Hindlimb muscle (tissue), 1 donor: ENCODE results near the gene APOD. TPM values are rescaled to one million over a fixed set of nuclear protein-coding genes. Genes with fewer than 3 reads are reported as not detected.
"Not testable (repeated sequence)": the region's sequence is repeated elsewhere in the genome, so short reads cannot be mapped to it uniquely, and the experiment has no call there.

ENCODE experiments used
- DNase-seq: peaks from one replicate; pipeline ENCODE4 v3.0.0-alpha.2; 2013
- polyA plus RNA-seq: library from polyadenylated mRNA; unstranded; fragments of 120-200 nt; gene quantifications from one replicate; pipeline ENCODE4 v1.2.1, GENCODE V29; 2013; ENCODE audit not compliant: insufficient read length

The APOD gene
- polyA plus RNA-seq, result 36.5 TPM

DNA sequence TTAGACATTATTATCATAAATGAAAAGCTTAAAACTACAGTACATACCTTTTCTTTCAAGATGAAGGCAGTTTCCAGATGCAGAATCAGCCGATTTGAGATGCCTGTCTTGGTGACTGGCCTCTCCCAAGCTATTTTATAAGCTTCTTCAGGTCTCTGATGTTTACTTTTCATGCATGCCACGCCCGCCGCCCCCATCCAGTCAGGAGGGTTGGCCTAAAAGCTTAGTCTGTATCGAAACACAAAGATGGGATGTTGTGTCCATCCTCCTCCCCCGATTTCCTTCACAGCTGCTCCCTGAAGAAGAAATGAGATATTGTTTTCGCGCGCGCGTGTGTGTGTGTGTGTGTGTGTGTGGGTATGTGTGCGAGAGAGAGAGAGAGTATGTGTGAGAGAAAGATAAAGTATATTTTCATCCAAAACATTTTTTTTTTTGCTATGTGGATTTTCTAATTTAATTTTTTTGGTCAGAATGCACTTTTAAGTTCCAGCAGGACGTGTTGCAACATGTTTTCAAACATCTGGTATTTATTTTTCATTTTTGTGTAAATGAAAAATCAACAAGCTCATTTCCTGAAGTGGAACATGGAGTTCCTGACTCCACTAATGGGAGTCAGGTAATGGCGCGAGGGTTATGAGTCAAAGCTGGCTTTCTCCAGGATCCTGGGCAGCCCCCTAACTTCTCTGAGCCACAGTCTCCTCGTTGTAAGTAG is at the start of gene APOD:
APOD (minus strand) TSS at position 110 of the 712 bp plus-strand sequence. CDS start 4,479 bp downstream, outside the sequence.
- DNase-seq, result peak; percentile 69

DNA sequence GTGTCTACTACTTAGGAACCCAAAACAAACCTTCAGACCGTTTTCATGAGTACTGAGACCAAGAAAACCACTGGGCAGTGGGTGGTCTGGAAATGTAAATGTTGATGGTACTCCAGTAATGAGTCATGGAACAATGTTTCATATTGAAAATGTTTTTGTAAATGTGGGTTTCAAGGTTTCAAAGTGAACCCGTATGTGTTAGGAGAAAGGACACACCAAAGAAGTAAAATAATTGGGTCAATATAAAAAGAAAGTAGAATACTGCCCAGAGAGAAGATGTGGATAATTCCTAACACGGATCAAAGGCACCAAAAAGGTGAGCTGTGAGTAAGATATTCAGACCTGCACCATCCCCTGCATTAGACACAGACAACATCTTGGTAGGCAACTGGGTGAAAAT is 49.6 kb upstream of the APOD start:
- not testable (repeated sequence) for DNase-seq

DNA sequence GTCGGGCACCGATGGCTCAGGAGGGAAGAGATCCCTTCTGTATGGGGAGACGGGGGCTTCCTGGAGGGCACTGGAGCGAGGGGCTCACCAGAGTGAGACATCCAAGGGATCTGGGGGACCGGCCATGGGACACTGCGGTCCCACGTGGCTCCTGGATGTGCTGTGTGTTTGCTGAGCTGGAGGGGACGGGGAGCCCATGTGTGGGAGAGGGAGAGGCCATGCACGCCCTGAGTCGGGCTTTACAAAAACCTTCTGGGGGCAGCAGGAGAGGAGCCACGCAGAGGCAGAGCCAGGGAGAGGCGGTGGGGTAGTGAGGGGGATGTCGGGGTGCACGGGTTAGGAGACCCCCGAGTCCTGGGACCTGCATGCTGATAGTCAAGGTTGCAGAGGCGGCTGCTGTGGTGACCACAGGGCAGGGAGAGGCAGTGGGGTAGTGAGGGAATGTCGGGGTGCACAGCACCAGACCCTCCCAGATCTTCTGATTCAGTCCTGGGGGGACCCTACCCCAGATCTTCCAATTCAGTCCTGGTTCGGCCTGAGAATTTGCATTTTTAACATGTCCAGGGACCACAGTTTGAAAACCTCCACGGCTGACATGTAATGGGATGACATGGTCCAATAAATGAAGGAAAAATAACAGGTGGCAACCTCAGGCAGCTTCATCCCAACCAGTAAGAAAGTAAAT is 48.9 kb upstream of the APOD start:
- not testable (repeated sequence) for DNase-seq

DNA sequence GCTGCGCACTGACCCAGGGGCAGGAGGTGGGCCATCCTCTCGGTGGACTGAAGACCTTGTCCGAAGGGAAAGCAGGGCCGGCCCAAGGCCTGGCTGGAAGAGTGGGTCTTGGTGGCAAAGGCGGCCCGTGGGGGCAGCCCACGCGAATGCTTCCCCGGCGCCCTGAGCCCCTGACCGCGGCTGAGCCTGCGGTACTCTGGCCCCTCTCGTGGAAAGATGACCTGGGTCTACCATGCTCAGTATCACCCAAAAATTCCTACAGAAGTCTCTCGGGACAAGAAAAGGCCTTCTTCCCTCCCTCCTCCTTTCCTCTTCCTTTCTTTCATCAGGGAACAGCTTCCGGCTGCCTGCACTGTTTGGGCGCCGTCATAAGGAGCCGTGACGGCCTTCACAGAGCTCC is 48.3 kb upstream of the APOD start:
- DNase-seq, result not testable (repeated sequence)

- not testable (repeated sequence) for DNase-seq
These were observed 47.3 kb upstream of the APOD start for GRCh38 chr3:195630938-195631495.

DNA sequence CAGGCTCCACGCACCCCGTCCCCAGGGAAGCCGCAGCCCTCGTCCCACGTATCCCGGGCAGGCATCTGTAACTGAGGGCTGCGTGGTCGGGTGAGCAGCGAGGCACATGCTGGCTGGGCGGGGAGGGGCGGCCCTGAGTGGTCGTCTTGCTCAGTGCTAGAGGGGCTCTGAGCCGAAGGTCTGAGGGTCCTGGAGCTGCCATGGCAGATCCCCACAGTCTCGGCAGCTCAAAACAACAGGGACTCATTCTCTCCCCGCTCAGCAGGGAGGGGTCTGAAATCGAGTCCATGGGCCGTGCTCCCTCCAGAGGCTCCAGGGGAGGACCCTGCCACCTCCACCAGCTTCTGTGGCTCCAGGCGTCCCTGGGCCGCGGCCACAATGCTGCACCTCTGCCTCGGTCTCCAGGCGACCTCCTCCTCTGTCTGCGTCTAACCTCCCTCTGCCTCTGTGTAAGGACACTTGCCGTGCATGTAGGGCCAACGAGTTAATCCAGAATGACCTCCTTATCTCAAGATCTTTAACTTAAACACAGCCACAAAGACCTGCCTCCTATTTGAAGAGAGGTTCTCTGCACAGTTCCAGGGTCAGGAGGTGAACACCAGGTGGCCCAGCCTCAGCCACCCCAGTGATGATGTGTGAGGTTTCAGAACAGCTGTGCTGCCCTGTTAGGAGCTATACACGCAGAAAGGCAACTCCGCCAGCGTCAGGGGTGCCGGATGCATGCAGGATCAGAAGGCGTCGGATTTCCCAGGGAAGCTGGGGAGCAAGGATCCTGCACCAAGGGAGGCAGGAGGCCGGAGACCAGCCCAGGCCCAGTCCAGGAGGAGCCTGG is 46.6 kb upstream of the APOD start:
- not testable (repeated sequence) for DNase-seq

DNA sequence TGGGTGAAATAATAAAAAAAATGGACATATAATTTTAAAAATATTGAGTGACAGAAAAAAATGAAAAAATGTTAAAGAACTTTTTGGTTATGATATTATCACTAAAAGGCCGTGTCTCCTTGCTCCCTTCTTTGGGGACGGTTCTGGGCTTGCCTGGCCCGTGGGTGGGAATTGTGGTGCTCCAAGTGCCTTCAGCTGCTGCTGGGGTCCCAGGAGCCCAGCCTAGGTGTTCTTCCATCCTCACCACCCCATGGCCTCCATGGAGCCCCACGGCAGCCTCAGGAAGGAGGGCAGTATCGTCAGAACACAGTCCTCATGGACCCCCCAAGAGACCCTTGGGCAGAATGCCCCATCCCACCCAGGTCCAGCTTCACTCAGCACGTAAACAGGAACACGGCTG is 45.9 kb upstream of the APOD start:
- not testable (repeated sequence) for DNase-seq

DNA sequence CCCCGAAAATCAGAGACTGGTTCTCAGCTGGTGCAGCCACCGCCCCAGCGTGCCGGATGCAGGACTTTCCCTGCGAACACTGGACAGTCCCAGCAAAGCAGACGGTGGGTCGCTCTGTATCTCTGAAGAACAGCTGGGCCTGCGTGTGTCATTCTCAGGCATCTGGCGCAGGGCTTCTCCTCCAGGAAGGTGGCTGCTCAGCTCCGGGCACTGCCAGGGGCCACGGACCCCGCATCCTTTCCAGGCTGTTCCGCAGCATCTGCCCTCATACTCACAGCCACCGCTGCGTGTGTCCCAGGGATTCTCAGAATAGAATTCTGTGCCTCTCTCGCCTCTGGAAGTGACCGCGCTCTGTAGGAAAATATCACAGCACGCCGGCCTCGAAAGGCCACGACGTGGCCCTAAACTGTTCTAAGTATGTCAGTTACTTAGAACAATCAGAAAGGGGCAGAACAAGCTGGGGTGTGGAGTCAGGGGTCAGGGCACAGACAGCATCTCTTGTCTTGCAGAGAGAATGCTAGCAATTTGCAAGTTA is 44.7 kb upstream of the APOD start:
- DNase-seq, result not testable (repeated sequence)

DNA sequence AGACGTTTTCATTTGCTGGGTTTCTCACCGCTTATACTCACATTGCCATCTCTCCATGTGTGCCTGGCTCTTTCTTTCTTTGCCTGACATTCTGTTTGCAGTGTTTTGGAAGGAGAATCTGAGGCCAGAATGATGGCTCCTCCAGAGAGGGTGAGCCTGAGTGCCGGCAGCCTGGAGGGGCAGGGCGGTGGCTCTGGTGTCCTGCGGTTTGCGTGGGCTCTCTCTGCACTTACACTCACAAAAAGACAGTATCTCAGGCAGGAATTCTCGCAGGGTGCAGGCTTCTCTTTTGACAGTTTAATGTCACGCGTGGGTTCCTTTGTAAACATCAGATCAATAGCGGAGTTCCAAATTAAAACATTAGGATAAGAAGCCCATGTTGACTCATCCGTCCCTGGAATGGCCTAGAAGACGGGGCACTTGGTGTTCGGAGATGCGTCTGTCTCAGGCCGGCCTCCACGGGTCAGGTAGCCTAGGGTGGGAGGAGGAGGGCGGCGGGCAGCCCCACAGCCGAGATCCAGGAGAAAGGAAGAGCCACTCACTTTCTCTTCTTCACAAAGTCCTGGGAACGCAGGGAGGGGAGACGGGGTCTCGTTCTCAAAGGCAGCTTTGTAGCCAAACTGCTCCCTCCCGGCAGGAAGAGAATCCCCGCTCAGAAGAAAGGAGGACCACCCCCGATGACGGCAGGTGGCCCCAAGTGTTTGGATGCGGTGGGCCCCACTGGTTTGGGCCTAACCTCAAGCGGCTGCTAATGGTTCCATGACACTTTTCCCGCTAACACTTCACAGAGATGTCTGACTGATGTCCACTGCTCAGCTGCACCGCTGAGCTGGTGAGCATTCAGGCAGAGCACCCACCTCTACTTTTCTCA is 44.0 kb upstream of the APOD start:
- not testable (repeated sequence) for DNase-seq

GRCh38 chr3:195624603-195625560 is 41.1 kb upstream of the APOD start:
- not testable (repeated sequence) for DNase-seq

GRCh38 chr3:195624171-195624570 is 40.4 kb upstream of the APOD start:
- DNase-seq, result not testable (repeated sequence)

DNA sequence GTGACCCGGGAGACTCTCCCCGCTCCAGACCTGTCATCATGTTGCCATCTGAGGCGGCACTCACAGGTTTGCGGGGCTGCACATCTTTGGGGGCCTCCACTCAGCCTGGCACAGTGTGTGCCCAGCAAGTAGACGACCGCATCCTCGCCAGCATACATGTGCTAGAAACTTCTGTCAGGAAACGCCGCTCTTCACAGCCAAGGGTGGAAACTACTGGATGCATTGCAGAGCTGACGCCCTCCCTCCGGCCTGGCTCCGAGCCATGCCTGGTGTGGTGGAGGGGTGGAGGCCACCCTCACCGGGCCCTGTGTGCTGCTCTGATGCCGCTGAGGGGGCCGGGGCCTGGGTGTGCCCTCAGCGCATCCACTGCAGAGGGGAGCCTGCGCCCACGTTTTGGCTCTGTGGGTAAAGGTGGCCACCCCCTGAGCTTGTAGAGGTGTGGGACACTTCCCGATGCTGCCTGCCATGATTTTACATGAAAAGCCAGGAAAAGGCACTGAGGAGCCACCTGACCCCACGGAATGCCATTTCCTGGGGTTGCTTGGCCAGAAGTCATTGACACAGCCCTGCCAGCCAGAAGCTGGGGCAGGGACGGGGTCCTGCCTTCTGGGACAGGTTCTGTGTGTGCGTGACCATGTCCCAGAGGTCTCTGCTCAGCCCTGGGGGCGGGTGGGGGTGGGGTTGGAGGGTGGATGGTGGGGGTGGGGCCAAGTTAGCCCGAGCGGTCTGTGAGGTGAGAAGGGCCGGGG is 39.7 kb upstream of the APOD start:
- DNase-seq, result not testable (repeated sequence)

GRCh38 chr3:195622523-195623170 is 38.9 kb upstream of the APOD start:
- DNase-seq, result not testable (repeated sequence)

DNA sequence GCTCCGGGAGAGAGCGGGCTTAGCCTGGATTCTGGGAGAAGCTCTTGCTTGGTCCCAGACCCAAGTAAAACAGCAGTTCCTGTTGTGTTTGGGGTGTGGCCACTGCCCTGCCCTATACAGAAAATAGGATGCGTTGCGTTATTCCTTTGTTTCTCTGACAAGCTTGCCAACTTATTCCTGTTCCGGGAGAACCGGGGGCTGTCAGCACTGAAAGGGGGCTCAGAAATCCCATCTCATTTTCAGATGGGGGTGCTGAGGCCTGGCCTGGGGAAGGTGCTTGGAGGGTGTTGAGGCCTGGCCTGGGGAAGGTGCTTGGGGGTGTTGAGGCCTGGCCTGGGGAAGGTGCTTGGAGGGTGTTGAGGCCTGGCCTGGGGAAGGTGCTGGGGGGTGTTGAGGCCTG is 38.3 kb upstream of the APOD start:
- DNase-seq, result not testable (repeated sequence)

DNA sequence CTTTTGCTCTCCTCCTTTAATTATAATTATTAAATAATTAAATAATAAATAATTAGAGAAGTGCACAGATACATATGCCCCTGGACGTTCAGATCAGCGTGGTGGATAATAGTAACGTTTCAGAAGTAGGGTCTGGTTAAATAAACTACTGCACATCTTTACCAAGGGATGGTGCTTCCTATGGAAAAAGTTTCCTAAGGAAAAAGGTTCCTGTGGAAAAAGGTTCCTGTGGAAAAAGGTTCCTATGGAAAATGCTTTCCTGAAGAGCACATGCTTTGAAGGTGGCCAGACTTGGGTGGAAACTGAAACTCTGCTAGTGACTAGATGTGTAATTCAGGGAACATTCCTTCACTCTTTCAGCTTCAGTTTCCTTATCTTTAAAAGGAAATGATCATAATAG is 37.4 kb upstream of the APOD start:
- DNase-seq, result not testable (repeated sequence)

DNA sequence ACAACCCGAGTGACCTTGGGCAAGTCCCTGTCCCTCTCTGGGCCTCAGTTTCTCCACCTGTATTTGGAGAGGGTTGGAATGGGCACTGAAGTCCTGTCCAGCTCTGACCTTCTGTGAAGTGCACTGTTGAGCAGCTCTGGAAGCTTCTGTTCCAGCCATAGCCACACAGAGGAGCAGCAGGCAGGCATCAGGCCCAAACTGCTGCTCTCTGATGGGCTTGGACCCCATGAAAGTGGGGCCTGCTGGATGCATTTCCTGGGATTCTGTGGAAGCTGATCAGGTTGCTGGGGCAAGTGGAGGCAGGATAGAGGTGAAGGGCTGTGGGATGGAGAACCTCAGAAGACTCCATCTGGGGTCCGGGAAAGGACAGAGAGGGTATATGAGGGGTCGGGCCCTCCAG is 36.7 kb upstream of the APOD start:
- DNase-seq, result not testable (repeated sequence)

DNA sequence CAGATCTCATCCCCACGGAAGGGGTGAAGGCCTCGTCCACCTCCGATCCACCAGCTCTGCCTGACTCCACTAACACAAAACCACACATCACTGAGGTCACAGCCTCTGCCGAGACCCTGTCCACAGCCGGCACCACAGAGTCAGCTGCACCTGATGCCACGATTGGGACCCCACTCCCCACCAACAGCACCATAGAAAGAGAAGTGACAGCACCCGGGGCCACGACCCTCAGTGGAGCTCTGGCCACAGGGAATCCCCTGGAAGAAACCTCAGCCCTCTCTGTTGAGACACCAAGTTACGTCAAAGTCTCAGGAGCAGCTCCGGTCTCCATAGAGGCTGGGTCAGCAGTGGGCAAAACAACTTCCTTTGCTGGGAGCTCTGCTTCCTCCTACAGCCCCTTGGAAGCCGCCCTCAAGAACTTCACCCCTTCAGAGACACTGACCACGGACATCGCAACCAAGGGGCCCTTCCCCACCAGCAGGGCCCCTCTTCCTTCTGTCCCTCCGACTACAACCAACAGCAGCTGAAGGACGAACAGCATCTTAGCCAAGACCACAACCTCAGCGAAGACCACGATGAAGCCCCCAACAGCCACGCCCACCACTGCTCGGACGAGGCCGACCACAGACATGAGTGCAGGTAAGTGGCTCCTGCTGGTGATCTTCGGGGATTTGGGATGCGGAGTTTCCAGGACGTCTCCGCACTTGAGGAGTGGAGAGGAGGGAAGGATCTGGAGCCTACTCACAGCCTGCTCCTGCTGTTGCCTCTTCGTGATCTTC is 36.0 kb upstream of the APOD start:
- not testable (repeated sequence) for DNase-seq
